Fibroblast of lung (primary cell): ENCODE data around the gene KIAA1755. TPM values are rescaled to one million over a fixed set of nuclear protein-coding genes. Genes with fewer than 3 reads are reported as not detected.

ENCODE experiments used
- DNase-seq, 2 donors: peaks; one replicate each; pipeline versions ENCODE4 v3.0.0 to v3.0.0-alpha.2; 2010; ENCODE audit warnings: low read depth in 2 of 2
- H2AFZ ChIP-seq: 2 replicates; pipeline ENCODE4 v1.5.1; 2012; ENCODE audit warnings: low read length, control low read depth, inconsistent platforms
- H3K27ac ChIP-seq: 2 replicates; pipeline ENCODE4 v1.5.1; 2011; ENCODE audit warnings: low read length, control low read depth; ENCODE audit not compliant: insufficient read depth
- H3K27me3 ChIP-seq: 2 replicates; pipeline ENCODE4 v1.5.1; 2011; ENCODE audit warnings: mild to moderate bottlenecking, low read length; ENCODE audit not compliant: control insufficient read depth, insufficient read depth
- H3K36me3 ChIP-seq: 2 replicates; pipeline ENCODE4 v1.5.1; 2011; ENCODE audit warnings: low read length; ENCODE audit not compliant: control insufficient read depth, insufficient read depth
- H3K4me1 ChIP-seq: 2 replicates; pipeline ENCODE4 v1.5.1; 2011; ENCODE audit warnings: low read length; ENCODE audit not compliant: control insufficient read depth, insufficient read depth; ENCODE audit errors: extremely low read depth
- H3K4me2 ChIP-seq: 2 replicates; pipeline ENCODE4 v1.5.1; 2011; ENCODE audit warnings: low read length, control low read depth; ENCODE audit not compliant: insufficient read depth; ENCODE audit errors: extremely low read depth
- H3K4me3 ChIP-seq, 4 experiments: fragments of 200-600 bp in 1 of 4; sonication (generic) in 1 of 4; replicated peaks in 1 of 4; 2 replicates each; pipeline ENCODE4 v1.5.1; 2011 to 2016; ENCODE audit warnings: low read length in 4 of 4, low read depth in 3 of 4, mild to moderate bottlenecking in 3 of 4, control low read depth in 2 of 4, inconsistent platforms in 1 of 4, mixed read lengths in 1 of 4; ENCODE audit not compliant: insufficient read depth in 1 of 4; ENCODE audit errors: control extremely low read depth in 1 of 4
- H3K79me2 ChIP-seq: 2 replicates; pipeline ENCODE4 v1.5.1; 2012; ENCODE audit warnings: mild to moderate bottlenecking, low read length, inconsistent platforms; ENCODE audit not compliant: control insufficient read depth, insufficient read depth
- H3K9ac ChIP-seq: 2 replicates; pipeline ENCODE4 v1.5.1; 2011; ENCODE audit warnings: mild to moderate bottlenecking, low read length, control low read depth; ENCODE audit not compliant: insufficient read depth
- H3K9me3 ChIP-seq: 2 replicates; pipeline ENCODE4 v1.5.1; 2012; ENCODE audit warnings: low read depth, low read length; ENCODE audit not compliant: control insufficient read depth, insufficient read depth
- H4K20me1 ChIP-seq: 2 replicates; pipeline ENCODE4 v1.5.1; 2011; ENCODE audit warnings: low read length; ENCODE audit not compliant: control insufficient read depth, insufficient read depth; ENCODE audit errors: extremely low read depth
- CTCF ChIP-seq, 2 donors: IDR thresholded peaks in 1 of 2; conservative IDR thresholded peaks in 1 of 2; 1 replicate in 1 of 2; 2 replicates in 1 of 2; pipeline ENCODE4 v1.5.1; 2011 to 2012; ENCODE audit warnings: low read length in 2 of 2, control low read depth in 1 of 2, inconsistent platforms in 1 of 2, low read depth in 1 of 2, mild to moderate bottlenecking in 1 of 2
- EZH2 ChIP-seq: IDR thresholded peaks from 2 replicates; pipeline ENCODE4 v1.5.1; 2012; ENCODE audit warnings: low read length, control low read depth, mild to moderate bottlenecking; ENCODE audit errors: missing control alignments
- polyA plus RNA-seq, 2 donors: library from polyadenylated mRNA; depleted of rRNA in 1 of 2; stranded (reverse) in 1 of 2; unstranded in 1 of 2; fragments of >200 nt; gene quantifications; 2 replicates each; pipeline ENCODE4 v1.2.1, GENCODE V29; 2011 to 2012; ENCODE audit warnings: missing spikeins in 1 of 2
- total RNA-seq: library from RNA; depleted of rRNA; stranded (reverse); fragments of >200 nt; gene quantifications from 2 replicates; pipeline ENCODE4 v1.2.1, GENCODE V29; 2014

KIAA1755 gene
- total and polyA plus RNA-seq, 2 donors (not counting 1 experiment from before 2014, with no cell fraction given), result 0.60 to 2.8 TPM

DNA sequence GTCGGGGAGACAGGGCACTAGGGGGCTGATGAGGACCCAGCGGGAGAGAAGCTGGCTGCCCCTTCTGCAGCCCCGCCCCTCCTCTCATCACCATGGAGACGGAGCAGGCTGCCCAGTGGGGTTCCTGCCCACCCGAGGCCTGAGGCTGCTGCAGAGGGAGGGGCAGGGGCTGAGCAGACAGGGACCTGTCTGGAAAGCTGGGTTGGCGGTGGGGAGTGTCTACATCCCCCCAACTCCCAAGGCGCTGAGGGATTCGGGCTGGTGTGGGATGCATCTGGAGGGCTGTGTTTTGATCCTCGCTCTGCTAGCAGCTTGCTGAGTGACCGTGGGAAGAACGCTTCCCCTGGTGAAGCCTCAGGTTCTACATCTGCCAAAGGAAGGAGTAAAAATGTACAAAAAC, 42.3 kb upstream of the KIAA1755 start:
- H3K9ac ChIP-seq, result no peak overlapping the region
- no peaks in the 10 kb centered on the region for H3K36me3 ChIP-seq
- H3K79me2 ChIP-seq, result no peaks in the 10 kb centered on the region
- no peaks in the 10 kb centered on the region for H3K4me1 ChIP-seq
- DNase-seq, result no peak
- no peaks in the 10 kb centered on the region for H4K20me1 ChIP-seq
- no peak overlapping the region for H3K27ac ChIP-seq
- H3K4me3 ChIP-seq, result no peak overlapping the region
- no peak overlapping the region for H2AFZ ChIP-seq
- H3K27me3 ChIP-seq, result peaks cover 23% of the 10 kb centered on the region
- H3K4me2 ChIP-seq, result no peak overlapping the region
- no peaks in the 10 kb centered on the region for H3K9me3 ChIP-seq
- TF ChIP-seq CTCF (conservative IDR thresholded peaks at IDR 0.05 in 1 of 2, IDR thresholded peaks at IDR 0.05 in 1 of 2; ENCODE audit: low read depth in 1 of 2, low read length in 2 of 2) (no peak), EZH2 (no peak)

- Histone ChIP-seq H3K9ac (no peak overlapping the region), H4K20me1 (no peaks in the 10 kb centered on the region), H3K4me2 (no peak overlapping the region), H3K79me2 (no peaks in the 10 kb centered on the region), H3K9me3 (no peaks in the 10 kb centered on the region), H3K4me1 (no peaks in the 10 kb centered on the region), H3K27me3 (peaks cover 23% of the 10 kb centered on the region), H3K4me3 (no peak overlapping the region), H3K36me3 (no peaks in the 10 kb centered on the region), H3K27ac (no peak overlapping the region), H2AFZ (no peak overlapping the region)
- no peak for TF ChIP-seq CTCF (conservative IDR thresholded peaks at IDR 0.05 in 1 of 2, IDR thresholded peaks at IDR 0.05 in 1 of 2; ENCODE audit: low read depth in 1 of 2, low read length in 2 of 2)
- TF ChIP-seq EZH2, result no peak
- no peak for DNase-seq
Observed at GRCh38 chr20:38301309-38301708, 40.8 kb upstream of the KIAA1755 start.

DNA sequence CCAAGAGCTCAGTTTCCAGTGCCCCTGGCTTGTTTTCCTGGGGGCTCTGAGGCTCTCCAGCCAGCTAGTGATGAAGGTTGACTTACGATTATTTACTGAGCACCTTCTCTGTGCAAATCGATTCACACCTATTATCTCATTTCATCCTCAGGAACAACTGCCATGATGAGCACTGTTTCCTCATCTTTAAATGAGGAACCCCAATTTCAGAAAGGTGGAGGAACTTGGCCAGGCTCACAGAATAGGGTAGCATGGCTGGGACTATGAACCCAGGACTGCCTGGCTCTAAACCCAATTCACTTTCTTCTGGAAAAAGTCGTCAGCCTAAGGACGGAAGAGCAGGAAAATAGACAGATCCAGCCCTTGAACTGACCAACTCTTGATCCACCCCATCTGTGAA, 39.9 kb upstream of the KIAA1755 start:
- Histone ChIP-seq H4K20me1 (no peaks in the 10 kb centered on the region), H3K9me3 (no peaks in the 10 kb centered on the region), H3K4me1 (no peaks in the 10 kb centered on the region), H3K4me3 (no peak overlapping the region), H3K4me2 (no peak overlapping the region), H2AFZ (no peak overlapping the region), H3K27ac (no peak overlapping the region), H3K79me2 (no peaks in the 10 kb centered on the region), H3K27me3 (peaks cover 23% of the 10 kb centered on the region), H3K36me3 (no peaks in the 10 kb centered on the region), H3K9ac (no peak overlapping the region)
- TF ChIP-seq EZH2, result no peak
- DNase-seq, result no peak
